Limb (tissue), 2 donors: ENCODE measurements around the gene FRMPD3.
A peak's percentile ranks its signal among the peaks of the same experiment; 100 is the strongest.
"Not testable (repeated sequence)": the region's sequence is repeated elsewhere in the genome, so short reads cannot be mapped to it uniquely, and the experiment has no call there.

Source experiments
- DNase-seq, 2 donors: peaks; one replicate each; pipeline ENCODE4 v3.0.0-alpha.2; 2016; ENCODE audit errors: extremely low spot score in 2 of 2

Gene FRMPD3

DNA sequence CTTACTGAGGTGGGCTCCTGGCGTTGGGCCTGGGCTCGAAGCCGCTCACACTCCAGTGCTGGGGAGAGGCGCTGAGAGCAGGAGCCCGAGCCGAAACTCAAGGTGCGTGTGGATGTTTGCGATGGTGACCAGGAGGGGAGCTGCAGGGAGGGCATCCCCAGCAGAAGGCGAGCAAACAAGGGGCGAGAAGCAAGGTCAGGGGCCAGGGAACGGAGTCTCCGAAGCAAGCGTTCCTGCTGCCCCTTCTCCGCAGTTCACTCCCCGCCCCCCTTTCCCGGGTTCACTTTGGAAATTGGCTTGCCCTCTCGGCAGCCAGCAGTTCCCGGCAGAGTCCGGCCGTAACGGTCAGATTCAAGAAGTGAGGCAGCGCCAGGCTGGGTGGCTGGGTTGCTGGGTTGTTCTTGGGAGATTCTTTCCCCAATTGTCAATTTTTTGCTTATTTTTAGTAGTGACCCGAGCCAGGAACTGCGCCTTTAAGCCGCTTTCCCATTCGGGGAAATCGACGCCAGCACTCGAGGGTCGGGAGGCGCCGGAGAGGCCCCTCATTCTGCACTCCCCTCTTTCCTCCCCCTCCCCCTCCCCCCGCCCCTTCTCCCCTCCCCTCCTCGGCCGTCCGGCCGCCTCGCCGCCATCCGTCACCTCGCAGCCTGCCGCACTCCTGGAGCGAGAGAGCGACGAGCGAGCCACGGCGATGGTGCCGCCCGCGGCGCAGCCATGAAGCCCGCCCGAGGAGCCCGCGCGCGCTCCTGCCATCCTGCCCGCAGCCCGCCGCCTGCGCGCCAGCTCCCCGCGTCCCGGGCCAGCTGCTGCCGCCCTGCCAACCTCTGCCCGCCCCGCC, at the start of gene FRMPD3:
TSS of gene FRMPD3 (plus strand) at position 655 of the 838 bp plus-strand sequence. CDS start 76,937 bp downstream, outside the sequence.
- peak in 1 of 2 donors; percentile 57 for DNase-seq

DNA sequence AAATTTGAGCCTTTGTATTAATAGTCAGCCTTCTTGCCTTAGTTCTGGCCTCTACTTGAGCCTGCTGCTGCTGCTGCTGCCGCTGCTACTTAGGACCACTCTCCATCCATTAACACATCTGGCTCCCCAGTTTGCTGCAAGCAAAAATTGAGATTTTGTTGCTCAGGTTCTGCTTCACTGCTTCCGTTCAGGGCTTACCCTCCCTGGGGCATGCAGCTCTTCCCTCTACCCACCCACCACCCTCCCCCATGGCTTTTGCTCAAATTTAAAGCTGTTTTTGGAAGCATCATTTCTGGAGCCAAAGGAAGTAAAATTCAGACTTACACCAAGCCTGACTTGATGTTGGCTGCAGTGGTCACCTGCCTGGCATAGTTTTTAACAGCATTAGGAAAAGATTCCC, 28.9 kb upstream of the FRMPD3 start:
- no peak for DNase-seq

DNA sequence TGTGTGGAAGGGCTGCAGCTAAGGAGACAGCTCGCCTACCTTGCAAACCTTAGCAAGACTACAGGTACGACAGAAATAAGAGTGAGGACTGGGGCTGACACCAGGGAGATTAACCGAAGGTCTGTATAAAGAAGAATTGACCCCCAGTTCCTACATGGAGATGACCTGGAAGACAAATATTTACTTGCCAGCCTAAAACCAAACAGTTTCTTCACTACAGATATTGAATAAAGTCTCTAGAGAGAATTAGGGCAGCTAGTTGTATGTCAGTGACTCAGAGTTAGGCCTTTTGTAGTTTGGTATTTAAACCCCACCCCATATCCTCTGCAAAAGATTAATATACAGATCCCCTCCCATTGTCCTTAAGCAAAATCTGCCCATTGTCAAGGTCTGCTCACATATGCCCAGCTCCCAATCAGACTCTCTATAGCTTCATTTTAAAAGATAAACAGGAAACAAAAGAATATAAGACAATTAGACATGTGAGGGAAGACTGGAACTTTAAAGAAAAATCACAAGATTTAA, 28.1 kb upstream of the FRMPD3 start:
- DNase-seq = no peak

DNA sequence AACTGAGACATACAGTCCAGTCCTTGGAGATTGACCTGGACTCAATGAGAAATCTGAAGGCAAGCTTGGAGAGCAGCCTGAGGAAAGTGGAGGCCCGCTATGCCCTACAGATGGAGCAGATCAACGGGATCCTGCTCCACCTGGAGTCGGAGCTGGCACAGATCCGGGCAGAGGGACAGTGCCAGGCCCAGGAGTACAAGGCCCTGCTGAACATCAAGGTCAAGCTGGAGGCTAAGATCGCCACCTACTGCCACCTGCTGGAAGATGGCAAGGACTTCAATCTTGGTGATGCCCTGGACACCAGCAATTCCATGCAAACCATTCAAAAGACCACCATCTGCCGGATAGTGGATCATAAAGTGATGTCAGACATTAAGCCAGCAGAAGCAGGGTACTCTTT, 20.4 kb upstream of the FRMPD3 start:
- DNase-seq = no peak

GRCh38 chrX:107440187-107440586, 9.3 kb upstream of the FRMPD3 start:
- DNase-seq = no peak

GRCh38 chrX:107440692-107441091, 8.8 kb upstream of the FRMPD3 start:
- no peak for DNase-seq

GRCh38 chrX:107442914-107443527, 6.4 kb upstream of the FRMPD3 start:
- DNase-seq = no peak

DNA sequence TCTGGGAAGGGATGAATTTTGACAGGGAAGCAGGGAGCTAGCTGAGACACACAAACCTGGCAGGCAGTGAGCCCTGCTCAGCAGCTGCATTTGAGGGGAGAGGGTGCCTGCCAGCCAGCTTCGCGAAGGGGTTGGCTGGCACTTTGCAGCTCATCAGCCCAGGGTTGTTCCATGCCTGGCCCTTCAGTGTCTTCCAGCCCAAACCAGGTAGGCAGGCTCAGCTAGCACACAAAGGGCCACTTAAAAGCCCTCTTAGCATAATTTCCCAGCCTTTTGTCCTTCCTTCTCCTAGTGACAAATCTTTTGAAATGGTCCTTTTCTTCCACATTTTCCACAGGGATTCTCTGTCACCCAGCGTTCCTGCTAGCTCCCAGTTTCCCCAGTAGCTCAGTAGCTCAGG, 4.3 kb upstream of the FRMPD3 start:
- DNase-seq = no peak

DNA sequence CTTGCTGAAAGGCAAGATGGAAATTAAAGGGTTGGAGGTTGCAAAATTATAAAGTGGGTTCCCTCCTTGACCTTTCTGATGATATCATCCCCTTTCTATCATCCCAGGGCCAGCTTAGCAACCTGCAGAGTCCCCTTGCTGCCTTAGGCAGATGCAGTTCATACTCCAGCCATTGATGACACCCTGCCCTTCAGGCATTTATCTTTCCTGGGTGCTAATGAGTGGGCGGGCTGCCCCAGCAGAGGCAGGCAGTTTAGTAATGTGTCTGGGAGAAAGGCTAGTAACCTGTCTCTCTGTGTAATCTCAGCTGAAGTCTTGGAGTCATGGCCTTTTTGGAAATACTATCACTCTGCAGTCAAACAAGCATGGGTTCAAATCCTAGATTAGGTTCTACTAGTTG, 3.8 kb upstream of the FRMPD3 start:
- no peak for DNase-seq

DNA sequence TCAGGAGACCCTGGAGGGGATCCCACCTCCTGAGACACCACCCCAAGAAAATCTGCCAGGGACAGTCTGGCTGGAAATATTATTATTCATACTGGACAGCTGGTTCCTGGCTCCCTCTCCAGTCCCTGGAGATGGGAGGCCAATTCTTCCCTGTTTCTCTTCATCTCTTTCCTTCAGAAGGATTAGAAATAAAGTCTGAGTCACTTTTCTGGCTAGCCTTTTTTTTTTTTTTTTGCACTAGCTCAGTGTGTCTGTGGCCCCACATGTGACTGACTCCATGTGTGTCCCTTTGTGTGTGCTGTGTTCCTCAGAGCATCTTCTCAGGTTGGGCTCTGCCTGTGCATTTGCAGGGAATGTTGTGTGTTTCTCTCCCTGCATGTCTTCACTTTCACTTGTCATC, 1.8 kb upstream of the FRMPD3 start:
- DNase-seq = no peak

- no peak for DNase-seq
Observed at GRCh38 chrX:107448625-107448997, 841 bp upstream of the FRMPD3 start.

- peak in 1 of 2 donors; percentile 42 for DNase-seq
Observed at GRCh38 chrX:107450823-107451509, 1.5 kb downstream of the FRMPD3 start.

DNA sequence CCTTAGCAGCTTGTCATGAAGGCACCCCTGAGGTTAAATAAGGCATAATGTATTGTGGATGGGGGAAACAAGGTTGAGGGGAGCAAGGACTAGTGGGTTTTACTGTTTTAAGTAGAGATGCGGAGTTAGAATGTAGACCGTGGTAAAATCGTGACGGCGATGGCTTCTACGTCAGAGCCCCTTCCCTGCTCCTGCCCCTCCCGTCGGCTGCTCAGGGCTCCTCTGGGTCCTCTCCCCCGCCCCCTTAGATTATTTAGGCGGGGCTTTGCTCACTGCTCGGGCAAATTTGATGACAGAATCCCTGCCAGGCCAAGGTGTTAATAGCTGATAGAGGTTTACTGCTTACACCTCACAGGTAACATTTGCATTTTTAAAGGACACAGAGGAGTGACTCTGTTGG, 2.3 kb downstream of the FRMPD3 start:
- DNase-seq = peak in 1 of 2 donors; percentile 34

DNA sequence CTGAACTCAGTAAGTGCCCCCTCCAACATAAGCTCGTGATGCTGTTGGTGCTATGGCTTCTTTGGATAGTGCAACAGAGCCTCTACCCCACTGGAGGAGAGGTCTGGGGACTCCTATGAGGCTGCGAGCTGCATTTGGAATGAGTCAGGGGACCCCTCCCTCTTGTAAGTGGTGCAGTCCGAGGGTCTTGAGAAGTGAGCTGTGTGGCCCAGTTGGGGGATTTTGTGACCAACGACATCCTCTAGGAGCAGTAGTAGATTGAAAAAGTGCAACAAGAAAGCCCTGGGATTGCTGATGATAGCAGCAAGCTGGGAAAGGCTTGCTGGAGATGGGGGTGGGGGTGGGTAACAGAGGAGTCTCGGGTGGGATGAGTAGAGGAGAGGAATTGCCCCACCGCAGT, 3.1 kb downstream of the FRMPD3 start:
- no peak for DNase-seq

GRCh38 chrX:107454302-107454701, 4.8 kb downstream of the FRMPD3 start:
- no peak for DNase-seq

DNA sequence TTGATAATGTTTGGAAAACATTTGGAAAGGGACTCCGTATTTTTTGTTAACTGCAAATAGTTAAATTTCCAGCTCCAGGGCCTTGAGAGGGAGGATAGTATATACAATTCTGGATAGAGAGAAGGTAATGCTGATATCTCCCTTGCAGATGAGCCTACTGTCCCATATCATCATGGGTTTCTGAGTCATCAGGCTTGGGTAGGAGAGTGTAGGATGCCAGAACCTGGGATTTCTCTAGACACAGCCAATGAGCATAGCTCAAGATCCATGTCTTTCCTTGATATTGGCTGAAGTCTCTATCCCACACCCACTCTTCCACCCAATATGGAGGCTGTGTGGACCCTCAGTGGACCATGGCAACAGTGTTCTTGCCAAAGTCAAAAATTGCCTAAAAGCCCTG, 7.8 kb downstream of the FRMPD3 start:
- no peak for DNase-seq

GRCh38 chrX:107465932-107466620, 16.6 kb downstream of the FRMPD3 start:
- no peak for DNase-seq

DNA sequence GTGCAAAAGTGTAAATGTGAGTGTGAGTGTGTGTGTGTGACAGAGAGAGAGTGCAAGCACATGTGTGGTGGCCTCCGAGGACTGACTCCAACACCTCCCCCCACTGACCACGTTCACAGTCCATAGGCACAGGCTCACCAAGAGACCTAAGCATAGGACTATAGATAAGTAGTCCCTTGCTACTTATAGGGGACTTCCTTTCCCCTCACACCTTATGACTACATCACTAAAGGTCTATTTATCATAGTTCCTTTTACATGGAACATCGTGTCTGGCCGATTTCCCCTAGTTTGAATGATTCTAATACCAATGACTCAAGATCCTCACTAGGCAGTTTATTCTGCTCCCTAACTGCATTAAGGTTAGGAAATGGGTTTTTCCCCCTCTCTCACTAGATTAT, 17.8 kb downstream of the FRMPD3 start:
- no peak for DNase-seq

DNA sequence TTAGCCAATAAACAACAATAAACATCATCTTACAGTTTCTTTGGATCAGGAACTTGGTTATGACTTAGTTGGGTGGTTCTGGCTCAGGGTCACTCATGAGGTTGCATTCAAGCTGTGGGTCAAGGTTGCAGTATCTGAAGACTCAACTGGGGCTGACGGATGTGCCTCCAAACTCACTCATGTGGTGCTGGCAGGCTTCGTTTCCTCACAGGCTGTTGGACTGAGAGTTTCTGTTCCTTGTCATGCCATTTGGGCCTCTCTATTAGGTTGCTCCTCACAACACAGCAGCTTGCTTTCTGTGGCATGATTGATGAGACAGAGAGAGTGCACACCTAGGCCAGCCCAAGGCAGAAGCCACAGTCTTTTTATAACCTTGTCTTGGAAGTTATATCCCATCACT, 20.7 kb downstream of the FRMPD3 start:
- no peak for DNase-seq

DNA sequence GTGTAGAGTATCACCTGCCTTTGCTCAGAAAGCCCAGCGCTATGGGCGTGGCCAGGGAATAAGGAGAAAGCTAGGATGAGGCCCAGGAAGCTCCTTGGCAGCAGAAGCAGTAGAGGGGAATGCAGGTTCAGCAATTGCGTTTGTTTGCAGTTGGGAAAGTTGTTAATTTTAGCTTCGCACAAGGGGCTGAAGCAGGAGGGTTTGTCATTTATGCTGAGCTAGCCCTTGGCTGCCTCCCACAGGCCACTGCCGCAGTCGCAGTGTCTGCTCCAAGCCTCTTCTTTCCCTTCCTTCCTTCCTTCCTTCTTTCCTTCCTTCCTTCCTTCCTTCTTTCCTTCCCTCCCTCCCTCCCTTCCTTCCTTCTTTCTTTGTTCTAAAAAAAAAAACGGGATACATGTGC, 21.5 kb downstream of the FRMPD3 start:
- DNase-seq = no peak

DNA sequence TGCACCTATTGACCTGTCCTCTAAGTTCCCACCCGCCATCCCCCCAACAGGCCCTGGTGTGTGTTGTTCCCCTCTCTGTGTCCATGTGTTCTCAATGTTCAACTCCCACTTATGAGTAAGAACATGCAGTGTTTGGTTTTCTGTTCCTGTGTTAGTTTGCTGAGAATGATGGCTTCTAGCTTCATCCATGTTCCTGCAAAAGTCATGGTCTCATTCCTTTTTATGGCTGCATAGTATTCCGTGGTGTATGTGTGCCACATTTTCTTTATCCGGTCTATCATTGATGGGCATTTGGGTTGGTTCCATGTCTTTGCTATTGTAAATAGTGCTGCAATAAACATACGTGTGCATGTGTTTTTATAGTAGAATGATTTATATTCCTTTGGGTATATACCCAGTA, 22.0 kb downstream of the FRMPD3 start:
- DNase-seq = not testable (repeated sequence)

DNA sequence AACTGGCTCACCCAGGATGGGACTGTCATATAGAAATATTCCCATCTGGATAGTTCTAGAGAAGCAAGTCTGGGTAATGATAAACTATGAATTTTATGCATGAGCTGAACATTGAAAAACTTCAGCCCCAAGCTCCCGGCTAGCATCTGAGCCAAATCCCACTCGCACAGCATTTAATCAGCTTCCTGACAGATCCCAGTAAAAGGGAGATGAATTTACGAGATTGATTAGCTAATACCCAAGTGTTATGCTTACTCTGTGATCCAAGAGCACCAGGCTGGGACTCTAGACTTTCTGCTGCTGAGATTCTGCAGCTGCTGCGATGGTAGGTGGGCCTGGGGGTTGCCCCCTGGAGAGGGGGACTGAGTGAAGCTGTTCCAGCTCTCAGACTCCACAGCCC, 28.0 kb downstream of the FRMPD3 start:
- DNase-seq = no peak
